Measurements from ENCODE around the gene OMP.

GRCh38 chr11:77118971-77119370 lies 16.3 kb downstream of the OMP start:
- TF ChIP-seq IRF1 (CRISPR knock-in tag; IDR thresholded peaks at IDR 0.05) (no peak), TEAD4 (CRISPR knock-in tag; IDR thresholded peaks at IDR 0.05) (no peak), CTCF (IDR thresholded peaks at IDR 0.05) (no peak), ZBTB43 (CRISPR knock-in tag; IDR thresholded peaks at IDR 0.05) (no peak), SP1 (CRISPR knock-in tag; conservative IDR thresholded peaks at IDR 0.05) (no peak), ATF3 (CRISPR knock-in tag; conservative IDR thresholded peaks at IDR 0.05) (no peak), ZNF512 (CRISPR knock-in tag; IDR thresholded peaks at IDR 0.05; ENCODE audit: borderline replicate concordance) (no peak), ATF1 (CRISPR knock-in tag; IDR thresholded peaks at IDR 0.05) (no peak), KAT7 (CRISPR knock-in tag; IDR thresholded peaks at IDR 0.05; ENCODE audit: borderline replicate concordance) (no peak), MAX (CRISPR knock-in tag; IDR thresholded peaks at IDR 0.05) (no peak), ARID4B (CRISPR knock-in tag; IDR thresholded peaks at IDR 0.05; ENCODE audit: borderline replicate concordance) (no peak), FOXK1 (CRISPR knock-in tag; IDR thresholded peaks at IDR 0.05) (no peak)
